ENCODE data around the gene COQ8A. TPM values are rescaled to one million over a fixed set of nuclear protein-coding genes. Genes with fewer than 3 reads are reported as not detected.

Gene COQ8A
- polyA plus RNA-seq, 1 donor from 2014 or later: 13.2 TPM

DNA sequence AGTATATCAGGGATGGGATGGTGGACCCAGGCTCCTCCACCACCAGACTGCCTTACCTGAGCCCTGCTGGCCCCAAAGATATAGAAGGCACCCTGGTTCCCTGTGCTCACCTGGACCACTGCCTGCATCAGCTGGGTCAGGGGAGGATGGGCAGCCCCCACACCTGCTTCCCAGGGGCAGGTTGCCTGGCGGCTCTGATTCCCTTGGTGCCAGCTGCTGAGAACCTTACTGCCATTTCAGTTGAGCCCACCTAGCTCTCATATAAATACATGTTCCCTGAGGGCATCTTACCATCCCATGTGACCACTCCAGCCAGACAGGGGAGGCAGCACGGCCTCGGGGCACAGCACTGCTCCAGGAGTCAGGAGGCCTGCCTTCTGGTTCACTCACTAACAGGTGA is 45.3 kb upstream of the COQ8A start:
- Histone ChIP-seq H3K4me3 (ENCODE audit: low read length) (no peak overlapping the region), H4K20me1 (ENCODE audit: insufficient read depth) (no peaks in the 10 kb centered on the region), H3K27me3 (ENCODE audit: insufficient read depth, low read depth, low read length) (no peaks in the 10 kb centered on the region), H3K9me2 (ENCODE audit: insufficient read depth, low read length) (no peaks in the 10 kb centered on the region), H3K27ac (ENCODE audit: low read length) (no peak overlapping the region), H2AFZ (ENCODE audit: low read depth, low read length) (no peak overlapping the region), H3K79me2 (replicated peaks; ENCODE audit: insufficient read depth, low read length) (no peaks in the 10 kb centered on the region), H3K9me3 (ENCODE audit: low read length) (no peaks in the 10 kb centered on the region), H3K4me2 (ENCODE audit: low read length) (no peak overlapping the region), H3F3A (ENCODE audit: insufficient read depth, low read length, poor library complexity, severe bottlenecking) (no peaks in the 10 kb centered on the region), H3K36me3 (ENCODE audit: insufficient read depth, low read length) (no peaks in the 10 kb centered on the region), H3K9ac (ENCODE audit: low read length) (no peak overlapping the region)
- TF ChIP-seq POLR2AphosphoS5 (IDR thresholded peaks at IDR 0.05): no peak
- TF ChIP-seq MXI1 (conservative IDR thresholded peaks at IDR 0.05; ENCODE audit: poor library complexity, severe bottlenecking): no peak
- no peak for TF ChIP-seq SMC3 (conservative IDR thresholded peaks at IDR 0.05; ENCODE audit: poor library complexity)
- TF ChIP-seq TAF1 (IDR thresholded peaks at IDR 0.05; ENCODE audit: low read depth): no peak
- no peak for TF ChIP-seq EP300 (conservative IDR thresholded peaks at IDR 0.05; ENCODE audit: poor library complexity, severe bottlenecking)
- TF ChIP-seq, protein P1, sequence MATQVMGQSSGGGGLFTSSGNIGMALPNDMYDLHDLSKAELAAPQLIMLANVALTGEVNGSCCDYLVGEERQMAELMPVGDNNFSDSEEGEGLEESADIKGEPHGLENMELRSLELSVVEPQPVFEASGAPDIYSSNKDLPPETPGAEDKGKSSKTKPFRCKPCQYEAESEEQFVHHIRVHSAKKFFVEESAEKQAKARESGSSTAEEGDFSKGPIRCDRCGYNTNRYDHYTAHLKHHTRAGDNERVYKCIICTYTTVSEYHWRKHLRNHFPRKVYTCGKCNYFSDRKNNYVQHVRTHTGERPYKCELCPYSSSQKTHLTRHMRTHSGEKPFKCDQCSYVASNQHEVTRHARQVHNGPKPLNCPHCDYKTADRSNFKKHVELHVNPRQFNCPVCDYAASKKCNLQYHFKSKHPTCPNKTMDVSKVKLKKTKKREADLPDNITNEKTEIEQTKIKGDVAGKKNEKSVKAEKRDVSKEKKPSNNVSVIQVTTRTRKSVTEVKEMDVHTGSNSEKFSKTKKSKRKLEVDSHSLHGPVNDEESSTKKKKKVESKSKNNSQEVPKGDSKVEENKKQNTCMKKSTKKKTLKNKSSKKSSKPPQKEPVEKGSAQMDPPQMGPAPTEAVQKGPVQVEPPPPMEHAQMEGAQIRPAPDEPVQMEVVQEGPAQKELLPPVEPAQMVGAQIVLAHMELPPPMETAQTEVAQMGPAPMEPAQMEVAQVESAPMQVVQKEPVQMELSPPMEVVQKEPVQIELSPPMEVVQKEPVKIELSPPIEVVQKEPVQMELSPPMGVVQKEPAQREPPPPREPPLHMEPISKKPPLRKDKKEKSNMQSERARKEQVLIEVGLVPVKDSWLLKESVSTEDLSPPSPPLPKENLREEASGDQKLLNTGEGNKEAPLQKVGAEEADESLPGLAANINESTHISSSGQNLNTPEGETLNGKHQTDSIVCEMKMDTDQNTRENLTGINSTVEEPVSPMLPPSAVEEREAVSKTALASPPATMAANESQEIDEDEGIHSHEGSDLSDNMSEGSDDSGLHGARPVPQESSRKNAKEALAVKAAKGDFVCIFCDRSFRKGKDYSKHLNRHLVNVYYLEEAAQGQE (IDR thresholded peaks at IDR 0.05; ENCODE audit: borderline replicate concordance): no peak
- no peak for TF ChIP-seq RAD21 (conservative IDR thresholded peaks at IDR 0.05)
- TF ChIP-seq EZH2 (IDR thresholded peaks at IDR 0.05; ENCODE audit: borderline replicate concordance, insufficient read depth, low read length, poor library complexity, severe bottlenecking): no peak
- TF ChIP-seq, protein P2, sequence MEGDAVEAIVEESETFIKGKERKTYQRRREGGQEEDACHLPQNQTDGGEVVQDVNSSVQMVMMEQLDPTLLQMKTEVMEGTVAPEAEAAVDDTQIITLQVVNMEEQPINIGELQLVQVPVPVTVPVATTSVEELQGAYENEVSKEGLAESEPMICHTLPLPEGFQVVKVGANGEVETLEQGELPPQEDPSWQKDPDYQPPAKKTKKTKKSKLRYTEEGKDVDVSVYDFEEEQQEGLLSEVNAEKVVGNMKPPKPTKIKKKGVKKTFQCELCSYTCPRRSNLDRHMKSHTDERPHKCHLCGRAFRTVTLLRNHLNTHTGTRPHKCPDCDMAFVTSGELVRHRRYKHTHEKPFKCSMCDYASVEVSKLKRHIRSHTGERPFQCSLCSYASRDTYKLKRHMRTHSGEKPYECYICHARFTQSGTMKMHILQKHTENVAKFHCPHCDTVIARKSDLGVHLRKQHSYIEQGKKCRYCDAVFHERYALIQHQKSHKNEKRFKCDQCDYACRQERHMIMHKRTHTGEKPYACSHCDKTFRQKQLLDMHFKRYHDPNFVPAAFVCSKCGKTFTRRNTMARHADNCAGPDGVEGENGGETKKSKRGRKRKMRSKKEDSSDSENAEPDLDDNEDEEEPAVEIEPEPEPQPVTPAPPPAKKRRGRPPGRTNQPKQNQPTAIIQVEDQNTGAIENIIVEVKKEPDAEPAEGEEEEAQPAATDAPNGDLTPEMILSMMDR (IDR thresholded peaks at IDR 0.05; ENCODE audit: poor library complexity, severe bottlenecking): no peak

DNA sequence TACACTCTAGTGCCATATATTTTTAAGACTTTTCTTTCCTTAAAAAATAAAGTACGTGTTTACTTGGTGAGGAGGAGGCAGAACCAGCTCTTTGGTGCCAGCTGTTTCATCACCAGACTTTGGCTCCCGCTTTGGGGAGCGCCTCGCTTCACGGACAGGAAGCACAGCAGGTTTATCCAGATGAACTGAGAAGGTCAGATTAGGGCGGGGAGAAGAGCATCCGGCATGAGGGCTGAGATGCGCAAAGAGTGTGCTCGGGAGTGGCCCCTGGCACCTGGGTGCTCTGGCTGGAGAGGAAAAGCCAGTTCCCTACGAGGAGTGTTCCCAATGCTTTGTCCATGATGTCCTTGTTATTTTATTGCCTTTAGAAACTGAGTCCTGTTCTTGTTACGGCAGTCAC is 44.5 kb upstream of the COQ8A start:
- Histone ChIP-seq H3K27me3 (ENCODE audit: insufficient read depth, low read depth, low read length) (no peaks in the 10 kb centered on the region), H4K20me1 (ENCODE audit: insufficient read depth) (no peaks in the 10 kb centered on the region), H3K27ac (ENCODE audit: low read length) (no peak overlapping the region), H3K36me3 (ENCODE audit: insufficient read depth, low read length) (no peaks in the 10 kb centered on the region), H3K9me3 (ENCODE audit: low read length) (no peaks in the 10 kb centered on the region), H3K9me2 (ENCODE audit: insufficient read depth, low read length) (no peaks in the 10 kb centered on the region), H3K4me2 (ENCODE audit: low read length) (no peak overlapping the region), H3K4me3 (ENCODE audit: low read length) (no peak overlapping the region), H2AFZ (ENCODE audit: low read depth, low read length) (no peak overlapping the region), H3K9ac (ENCODE audit: low read length) (no peak overlapping the region), H3F3A (ENCODE audit: insufficient read depth, low read length, poor library complexity, severe bottlenecking) (no peaks in the 10 kb centered on the region), H3K79me2 (replicated peaks; ENCODE audit: insufficient read depth, low read length) (no peaks in the 10 kb centered on the region)
- TF ChIP-seq EZH2 (IDR thresholded peaks at IDR 0.05; ENCODE audit: borderline replicate concordance, insufficient read depth, low read length, poor library complexity, severe bottlenecking) (no peak), POLR2AphosphoS5 (IDR thresholded peaks at IDR 0.05) (no peak), RAD21 (conservative IDR thresholded peaks at IDR 0.05) (no peak), TAF1 (IDR thresholded peaks at IDR 0.05; ENCODE audit: low read depth) (no peak), SMC3 (conservative IDR thresholded peaks at IDR 0.05; ENCODE audit: poor library complexity) (no peak), EP300 (conservative IDR thresholded peaks at IDR 0.05; ENCODE audit: poor library complexity, severe bottlenecking) (no peak), MXI1 (conservative IDR thresholded peaks at IDR 0.05; ENCODE audit: poor library complexity, severe bottlenecking) (no peak)
- TF ChIP-seq, protein P1 (IDR thresholded peaks at IDR 0.05; ENCODE audit: borderline replicate concordance): no peak
- TF ChIP-seq, protein P2 (IDR thresholded peaks at IDR 0.05; ENCODE audit: poor library complexity, severe bottlenecking): no peak

Measured in neural cell (in vitro differentiated cells).